H4 (cell line): Measurements from ENCODE around the gene EML5. TPM values are rescaled to one million over a fixed set of nuclear protein-coding genes. Genes with fewer than 3 reads are reported as not detected.
"Not testable (repeated sequence)": the region's sequence is repeated elsewhere in the genome, so short reads cannot be mapped to it uniquely, and the experiment has no call there.

Experiments used
- DNase-seq: peaks from one replicate; pipeline ENCODE4 v3.0.0-alpha.2; 2015; ENCODE audit warnings: low spot score
- total RNA-seq: library from RNA; depleted of rRNA; stranded (reverse); fragments of >200 nt; shearing (Covaris generic); gene quantifications from 2 replicates; pipeline ENCODE4 v1.2.3, GENCODE V29; 2014

The EML5 gene
- total RNA-seq, 1 experiment from 2014 or later: 0.43 TPM

DNA sequence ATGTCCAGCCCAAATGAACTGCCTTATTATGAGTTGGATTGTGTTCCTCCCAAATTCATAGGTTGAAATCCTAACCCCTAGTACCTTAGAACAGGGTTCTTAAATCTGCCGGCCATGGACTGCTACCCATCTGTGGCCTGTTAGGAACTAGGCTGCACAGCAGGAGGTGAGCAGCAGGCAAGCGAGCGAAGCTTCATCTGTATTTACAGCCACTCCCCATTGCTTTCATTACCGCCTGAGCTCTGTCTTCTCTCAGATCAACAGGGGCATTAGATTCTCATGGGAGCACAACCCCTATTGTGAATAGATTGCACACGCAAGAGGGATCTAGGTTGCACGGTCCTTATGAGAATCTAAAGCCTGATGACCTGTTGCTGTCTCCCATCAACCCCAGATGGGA, 9.8 kb upstream of the EML5 start:
- DNase-seq: no peak

DNA sequence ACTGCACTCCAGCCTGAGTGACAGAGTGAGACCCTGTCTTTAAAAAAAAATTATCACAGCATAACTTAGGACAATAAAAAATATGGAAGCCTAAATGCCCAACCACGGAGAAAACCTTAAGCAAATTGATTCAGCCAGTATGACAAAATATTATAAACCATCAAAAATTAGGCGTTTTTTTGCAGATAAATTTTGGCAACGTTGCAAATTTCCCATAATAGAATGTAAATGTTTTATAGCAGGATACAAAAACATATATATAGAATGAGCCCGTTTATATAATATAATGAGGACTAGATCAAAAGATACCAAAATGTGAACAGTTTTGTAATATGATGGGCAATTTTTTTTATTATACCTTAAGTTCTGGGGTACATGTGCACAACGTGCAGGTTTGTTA, 6.8 kb upstream of the EML5 start:
- no peak for DNase-seq

DNA sequence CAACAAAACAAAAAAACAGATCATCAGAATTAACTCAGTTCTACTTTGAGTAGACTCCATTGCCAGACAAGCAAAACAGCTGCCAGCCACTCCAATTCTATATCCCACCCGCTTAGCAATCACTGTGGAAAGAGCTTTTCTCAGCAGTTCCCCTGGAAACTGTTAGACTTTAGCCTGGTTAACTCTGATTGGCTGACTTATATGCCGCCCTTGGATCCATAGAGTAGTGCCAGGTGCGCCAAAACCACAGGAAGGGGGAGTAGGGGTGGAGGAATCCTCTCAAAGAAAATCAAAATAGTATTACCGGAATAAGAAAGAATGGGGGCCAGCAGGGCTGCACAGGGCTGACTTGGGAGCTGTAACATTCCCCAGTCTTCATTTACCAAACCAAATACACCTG, 5.4 kb upstream of the EML5 start:
- DNase-seq: no peak

DNA sequence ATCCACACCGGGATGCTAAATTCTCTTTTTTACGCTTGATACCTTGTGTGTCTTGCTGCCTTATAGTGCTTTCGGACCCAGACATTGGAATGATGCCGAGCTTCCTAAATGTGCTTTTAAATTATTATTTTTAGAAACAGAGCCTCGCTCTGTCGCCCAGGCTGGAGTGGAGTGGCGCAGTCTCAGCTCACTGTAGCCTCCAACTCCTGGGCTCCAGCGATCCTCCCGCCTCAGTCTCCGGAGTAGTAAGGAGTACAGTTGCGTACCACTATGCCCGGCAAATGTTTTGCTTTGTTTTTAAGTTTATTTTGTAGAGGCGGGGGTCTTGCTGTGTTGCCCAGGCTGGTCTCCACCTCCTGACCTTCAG, 489 bp upstream of the EML5 start:
- DNase-seq: no peak

DNA sequence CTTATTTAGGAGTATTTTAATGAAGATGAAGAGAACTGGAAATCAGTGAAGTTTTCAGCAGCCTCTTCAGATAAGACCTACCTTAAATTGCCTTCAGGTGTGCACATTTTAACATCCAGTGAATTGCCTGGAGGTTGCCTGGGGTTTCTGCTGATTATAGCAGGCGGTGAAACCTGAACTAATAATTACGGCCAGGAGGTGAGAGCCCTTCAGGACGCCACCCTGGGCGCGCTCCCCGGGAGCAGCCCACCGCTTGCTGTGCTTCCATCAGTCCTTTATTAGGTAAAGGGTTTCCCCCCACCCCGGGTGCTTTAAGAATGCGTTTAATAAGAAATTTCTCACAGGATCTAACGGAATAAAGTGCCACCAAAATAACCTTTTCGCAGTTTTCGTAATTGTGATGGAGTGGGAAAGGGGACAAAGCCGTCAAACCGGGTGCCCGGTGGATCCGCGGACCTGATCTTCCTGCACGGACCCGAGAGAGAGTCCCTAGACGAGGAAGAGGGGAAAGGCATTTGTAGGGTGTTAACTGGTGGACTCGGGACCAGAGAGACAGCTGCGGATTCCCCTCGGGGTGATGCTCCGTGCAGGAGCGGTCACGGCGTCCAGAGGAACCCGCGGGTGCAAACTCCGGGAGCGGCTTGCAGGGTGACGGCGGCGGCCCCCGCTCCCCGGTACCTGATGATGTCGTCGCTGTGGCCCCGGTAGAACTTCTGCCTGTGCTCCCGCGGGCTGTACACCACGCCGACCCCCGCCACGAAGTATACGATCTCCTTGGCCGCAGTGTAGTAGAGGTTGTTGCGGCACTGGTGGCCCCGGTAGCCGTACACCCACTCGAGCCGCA, 902 bp downstream of the EML5 start:
- DNase-seq: no peak

DNA sequence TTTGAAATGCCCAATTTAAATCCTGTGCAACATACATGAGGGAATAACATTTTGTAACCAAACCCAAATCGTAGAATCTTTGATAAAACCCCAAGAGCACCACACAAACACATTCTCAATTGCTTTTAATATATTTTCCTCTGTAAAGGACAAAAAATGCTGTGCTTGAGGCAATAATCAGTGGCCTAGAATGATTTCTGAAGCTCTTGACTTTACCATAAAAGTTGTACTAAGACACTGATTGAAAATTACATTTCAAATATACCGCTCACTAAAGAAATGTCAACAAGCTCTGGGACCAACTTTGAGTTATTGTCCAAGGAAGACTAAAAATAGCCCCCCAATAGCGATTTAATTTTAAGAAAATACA, 1.5 kb downstream of the EML5 start:
- no peak for DNase-seq

DNA sequence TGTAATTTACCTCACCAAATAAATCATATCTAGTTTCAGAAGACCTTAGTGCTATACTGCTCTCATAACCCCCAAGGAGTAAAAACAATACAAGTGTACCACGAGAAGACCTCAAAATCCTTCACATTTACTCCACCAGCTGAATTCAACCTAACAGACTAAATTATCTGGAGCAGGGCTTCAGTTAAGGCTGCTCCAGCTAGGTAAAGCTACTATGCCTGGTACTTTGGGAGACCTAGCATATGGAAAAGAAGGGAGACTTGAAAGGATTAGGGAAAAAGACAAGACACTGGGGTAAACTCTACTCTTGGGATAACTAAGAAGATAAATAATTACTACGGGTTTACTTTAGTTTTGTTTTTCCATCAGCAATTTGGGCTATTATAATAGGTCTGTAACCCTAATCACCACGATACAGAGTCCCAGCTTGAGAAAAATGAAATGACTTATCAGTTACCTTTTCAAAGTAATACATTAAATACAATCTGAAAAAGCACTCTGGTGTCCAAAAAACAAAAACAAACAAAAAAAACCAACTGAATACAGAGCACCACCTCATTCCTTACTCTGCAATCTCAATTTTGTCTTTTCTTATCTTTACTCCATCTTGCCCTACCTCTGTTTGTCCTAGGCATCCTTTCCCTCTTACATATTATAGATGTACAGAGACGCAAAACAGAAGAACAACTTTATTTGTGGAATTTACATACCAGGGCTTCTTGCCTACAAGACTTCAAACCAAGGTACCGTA, 2.1 kb downstream of the EML5 start:
- no peak for DNase-seq

DNA sequence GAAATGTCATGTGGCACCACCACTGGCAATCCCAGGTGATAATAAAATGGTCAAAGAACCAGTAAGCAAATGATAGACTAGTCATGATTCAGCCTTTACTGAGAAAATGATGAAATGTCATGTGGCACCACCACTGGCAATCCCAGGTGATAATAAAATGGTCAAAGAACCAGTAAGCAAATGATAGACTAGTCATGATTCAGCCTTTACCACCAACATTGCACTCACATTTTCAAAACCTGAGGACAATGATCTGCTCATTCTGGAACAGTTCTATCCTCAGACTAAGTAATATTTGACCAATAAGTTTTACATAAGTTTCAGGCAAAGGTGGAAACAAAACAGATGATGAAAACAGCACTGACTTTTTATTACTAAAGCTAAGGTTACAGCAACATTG, 3.2 kb downstream of the EML5 start:
- DNase-seq: not testable (repeated sequence)

DNA sequence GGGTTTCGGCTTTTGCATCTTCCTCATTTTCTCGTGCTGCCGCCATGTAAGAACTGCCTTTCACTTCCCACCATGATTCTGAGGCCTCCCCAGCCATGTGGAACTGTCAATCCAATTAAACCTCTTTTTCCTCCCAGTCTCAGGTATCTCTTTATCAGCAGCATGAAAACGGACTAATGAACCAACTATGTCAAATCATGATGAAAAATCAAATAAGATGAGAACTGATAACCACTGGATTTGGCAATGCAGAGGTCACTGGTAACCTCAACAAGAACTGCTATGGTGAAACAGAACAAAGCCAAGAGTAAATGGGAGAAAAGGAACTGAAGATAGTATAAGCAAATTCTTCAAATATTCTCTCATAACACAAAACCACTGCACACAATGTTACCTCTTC, 6.0 kb downstream of the EML5 start:
- DNase-seq: no peak

DNA sequence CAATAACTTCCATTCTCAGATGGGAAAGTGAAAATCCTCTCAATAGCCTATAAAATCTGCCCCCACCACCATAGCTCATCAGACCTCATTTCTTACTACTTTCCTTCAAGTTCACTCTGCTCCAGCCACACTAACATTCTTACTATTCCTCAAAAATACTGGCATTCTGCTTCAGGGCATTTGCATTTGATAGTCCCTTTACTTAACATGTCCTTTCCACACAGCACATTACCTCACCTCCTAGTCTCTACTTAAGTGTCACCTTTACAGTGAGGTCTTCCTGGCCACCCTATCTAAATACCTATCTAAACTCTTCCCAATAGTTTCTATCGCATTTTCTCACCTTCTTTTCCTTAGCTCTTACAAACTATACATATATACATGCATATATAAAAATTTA, 6.8 kb downstream of the EML5 start:
- no peak for DNase-seq

DNA sequence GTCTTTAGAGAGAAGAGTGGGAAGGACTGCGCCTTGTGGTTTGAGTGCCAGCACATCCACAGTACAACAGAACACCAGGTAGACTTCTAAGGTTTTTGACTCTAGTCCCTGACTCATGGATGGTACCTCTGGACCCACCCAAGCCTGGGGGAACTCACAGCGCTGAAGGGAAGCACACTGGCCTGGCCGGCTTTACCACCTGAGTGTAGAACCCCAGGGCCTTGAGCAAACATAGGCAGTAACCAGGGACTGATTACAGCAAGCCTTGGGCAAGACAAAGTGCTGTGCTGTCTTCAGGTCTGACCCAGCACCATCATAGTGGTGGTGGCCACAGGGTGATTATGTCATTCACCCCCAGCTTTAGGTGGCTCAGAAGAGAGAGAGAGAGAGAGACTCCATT, 17.2 kb downstream of the EML5 start:
- no peak for DNase-seq

DNA sequence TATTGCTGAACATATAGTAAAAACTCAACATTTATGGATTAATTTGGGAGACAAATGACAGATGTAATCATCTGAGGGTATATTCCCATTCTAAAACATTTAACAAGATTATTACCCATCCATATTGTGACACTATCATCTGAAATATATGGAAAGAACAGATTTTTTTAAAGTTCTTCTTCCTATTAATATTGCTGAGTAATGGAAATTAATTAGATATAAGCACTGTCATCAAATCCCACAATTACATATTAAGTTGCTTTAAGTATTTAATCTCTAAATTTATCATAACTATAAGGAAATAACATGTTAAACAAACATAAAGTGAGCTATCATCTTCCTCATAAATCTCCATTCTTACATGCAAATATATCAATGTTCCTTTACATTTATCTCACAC, 22.0 kb downstream of the EML5 start:
- DNase-seq: no peak

DNA sequence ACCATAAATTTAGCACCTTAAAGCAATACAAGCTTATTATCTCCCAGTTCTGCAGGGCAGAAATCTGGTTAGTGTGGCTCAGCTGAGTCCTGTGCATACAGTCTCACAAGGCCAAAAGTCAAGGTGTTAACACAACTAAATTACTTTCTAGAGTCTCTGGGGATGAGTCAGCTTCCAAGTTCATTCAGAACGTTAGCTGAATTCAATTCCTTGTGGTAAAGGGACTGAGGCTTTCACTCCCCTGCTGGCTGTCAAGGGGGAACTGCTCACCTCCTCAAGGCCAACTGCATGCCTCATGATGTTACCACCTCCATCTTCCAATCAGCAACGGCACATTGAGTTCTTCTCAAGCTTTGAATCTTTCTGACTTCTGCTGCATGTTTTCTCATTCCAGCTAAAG, 27.6 kb downstream of the EML5 start:
- peak; percentile 4 for DNase-seq

DNA sequence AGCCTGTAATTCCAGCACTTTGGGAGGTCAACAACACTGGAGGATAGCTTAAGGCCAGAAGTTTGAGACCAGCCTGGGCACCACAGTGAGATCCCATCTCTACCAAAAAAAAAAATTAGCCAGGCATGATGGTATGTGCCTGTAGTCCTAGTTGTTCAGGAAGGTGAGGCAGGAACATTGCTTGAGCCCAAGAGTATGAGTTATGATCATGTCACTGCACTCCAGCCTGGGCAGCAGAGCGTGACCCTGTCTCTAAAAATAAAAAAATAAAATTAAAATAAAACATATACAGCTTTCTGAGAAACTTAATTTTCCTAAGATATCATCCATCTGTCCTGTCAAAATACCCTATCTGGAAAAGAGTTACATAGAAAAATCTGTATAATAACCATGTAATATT, 38.9 kb downstream of the EML5 start:
- DNase-seq: no peak

DNA sequence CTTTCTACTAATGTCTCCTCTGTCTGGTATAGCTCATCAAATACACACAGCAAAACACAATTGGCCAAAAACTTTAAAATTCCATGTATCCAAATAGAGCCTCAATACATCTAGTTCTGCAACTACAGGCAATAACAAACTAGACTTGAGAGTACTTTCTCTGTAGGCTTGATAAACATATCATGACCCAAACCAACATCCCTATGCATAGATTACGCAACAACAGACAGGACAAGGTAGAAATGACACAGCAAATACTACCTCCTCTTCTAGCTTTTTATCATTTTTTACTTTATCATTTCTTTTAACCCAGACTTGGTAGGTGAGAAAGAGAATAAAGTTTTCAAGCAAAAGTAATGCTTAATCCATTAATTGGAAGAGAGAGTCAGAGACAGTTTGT, 41.8 kb downstream of the EML5 start:
- DNase-seq: no peak

DNA sequence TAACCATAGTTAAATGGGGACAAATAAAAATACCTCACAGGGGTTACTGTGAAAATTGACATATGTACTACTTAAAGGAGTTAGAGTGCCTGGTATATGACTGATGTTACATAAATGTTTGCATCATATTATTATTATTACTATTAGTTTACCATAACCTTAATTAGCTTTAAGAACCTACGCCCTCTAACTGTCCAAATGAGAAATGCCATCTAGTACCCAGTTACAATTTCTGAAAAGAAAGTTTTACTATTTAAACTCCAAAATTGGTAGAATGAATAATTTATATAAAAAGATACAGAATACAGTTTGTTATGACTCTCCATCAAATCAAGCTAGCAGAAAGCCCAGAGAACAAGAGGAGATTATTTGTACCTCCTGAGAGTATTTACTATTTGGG, 42.3 kb downstream of the EML5 start:
- DNase-seq: no peak

DNA sequence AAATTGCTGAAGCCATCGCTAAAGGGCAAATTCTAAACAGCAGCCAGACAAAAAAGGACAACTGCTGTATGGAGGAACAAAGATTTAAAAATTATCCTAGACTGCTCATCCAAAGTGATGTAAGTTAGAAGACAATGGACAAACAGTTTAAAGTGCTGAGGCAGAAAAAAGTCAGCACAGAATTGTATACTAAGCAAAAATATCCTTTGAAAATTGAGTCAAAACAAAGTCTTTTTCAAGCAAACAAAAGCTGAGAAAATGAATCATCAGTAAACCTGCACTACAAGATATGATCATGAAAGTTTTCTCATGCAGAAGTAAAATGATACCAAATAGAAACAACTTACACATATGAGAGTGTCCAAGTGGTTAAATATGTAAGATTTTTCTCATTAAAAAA, 43.6 kb downstream of the EML5 start:
- no peak for DNase-seq

DNA sequence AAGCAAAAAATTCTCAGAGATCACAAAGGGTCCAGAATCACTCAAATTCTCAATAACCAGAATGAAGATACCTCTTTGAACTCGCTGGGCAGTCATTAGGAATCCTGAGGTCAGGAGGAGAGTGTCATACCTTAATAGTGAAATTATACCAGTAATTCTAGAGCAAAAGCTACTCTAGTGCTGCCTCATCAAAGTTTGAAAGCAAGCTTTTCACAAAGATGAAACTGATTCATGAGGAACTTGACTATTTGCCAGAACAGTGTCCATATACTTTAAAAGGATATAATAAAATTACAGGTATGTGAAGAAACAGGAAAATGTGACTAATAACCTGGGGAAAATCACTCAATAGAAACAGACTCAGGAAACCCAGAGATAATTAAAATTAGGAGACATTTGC, 44.5 kb downstream of the EML5 start:
- no peak for DNase-seq

DNA sequence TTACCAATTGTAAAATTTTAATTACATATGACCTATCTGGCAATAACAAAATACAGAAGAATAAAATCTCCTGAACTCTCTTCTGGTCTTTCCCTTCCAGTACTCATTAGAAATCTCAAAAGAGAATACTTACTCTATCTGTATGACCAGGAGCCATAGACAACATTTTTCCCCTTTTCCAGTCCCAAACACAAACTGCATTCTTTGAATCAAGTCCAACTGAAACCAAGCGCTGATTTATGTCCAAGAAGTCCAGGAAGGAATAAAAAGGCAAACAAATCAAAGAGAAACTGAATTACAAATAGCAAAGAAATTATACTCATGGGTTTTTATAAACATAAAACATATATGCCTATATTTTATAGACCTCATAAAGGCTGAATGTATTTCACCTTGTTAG, 46.7 kb downstream of the EML5 start:
- DNase-seq: no peak

DNA sequence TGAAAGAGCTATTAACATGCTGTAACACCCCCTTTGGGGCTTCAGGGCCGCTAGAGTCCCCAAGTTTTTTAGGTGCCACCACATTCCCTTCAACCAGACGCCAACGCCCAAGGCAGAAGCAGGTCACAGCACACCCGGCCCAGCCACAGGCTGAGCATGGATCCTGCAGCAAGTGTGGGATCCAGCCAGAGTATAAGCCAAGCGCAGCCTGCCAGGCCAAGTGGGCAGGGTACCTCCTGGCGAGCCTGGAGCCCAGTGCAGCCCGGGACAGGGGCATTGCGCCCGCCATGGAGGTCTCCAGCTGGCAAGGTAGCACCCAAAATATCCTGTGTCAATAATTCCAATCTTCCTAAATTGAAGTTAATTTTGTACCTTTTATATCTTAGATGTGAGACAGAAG, 55.5 kb downstream of the EML5 start:
- DNase-seq: no peak

DNA sequence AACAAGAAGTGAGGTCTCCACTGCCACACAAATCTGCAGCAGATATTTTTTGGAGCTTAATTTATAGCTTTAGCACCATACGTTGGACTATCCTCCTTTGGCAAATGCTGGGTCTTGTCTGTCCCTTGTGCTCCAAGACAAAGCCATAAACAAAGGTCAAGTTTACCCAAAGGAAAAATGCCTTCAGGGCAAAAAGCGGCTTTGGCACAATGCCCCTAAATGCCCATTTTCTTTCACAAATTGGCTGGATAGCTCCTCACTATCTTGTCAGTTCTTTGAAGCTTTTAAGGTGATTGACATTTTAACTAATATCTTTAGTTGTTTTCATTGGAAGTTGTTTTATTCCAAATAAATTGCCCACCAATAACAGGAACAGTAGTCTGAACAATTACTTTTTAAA, 59.6 kb downstream of the EML5 start:
- no peak for DNase-seq

DNA sequence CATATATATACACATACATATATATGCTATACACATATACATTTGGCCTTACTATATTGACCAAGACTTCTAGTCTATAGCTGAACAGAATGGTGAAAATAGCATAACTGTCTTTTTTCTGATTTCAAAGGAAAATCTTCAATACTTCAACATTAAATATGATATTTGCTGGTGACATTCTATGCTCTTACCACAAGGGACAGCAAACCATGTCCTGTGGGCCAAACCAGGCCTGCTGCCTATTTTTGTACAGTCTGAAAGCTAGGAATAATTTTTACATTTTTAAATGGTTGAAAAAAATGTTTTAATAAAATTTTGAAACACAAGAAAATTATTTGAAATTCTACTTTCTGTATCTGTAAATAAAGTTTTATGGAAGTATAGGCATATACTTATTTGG, 63.6 kb downstream of the EML5 start:
- no peak for DNase-seq

DNA sequence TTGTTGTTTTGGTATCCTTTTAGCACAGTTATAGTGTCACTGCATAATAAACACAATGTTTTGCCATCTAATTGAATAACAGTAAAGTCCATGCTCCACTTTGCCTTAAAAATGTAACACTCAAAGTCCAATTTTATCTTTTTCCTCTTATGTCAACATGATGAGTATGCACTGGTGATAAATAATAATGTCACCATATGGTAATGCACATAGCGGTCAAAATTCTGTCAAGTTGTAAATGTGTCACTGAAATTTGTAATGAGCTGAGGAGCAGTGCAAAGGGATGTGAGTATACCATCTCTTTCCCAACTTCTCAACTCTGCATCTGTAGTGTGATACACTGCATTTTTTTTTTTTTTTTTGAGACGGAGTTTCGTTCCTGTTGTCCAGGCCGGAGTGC, 65.7 kb downstream of the EML5 start:
- DNase-seq: no peak

DNA sequence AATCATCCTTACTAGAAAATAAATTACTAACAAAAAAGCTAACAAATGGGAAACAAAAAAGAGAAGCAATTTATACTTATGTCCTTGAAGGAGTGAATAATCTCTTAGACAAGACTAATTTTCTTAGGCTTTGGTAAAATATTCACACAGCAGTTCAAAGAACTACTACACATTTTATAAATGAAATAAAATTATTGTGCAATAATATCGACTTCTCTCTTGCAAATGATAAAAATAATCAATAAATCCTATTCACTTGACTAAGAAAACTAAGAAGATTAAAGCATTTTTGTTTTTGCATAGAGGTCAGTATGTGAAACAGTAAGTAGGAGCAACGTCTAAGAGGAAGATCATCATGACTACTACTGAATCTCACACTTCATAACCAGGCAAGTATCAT, 82.0 kb downstream of the EML5 start:
- DNase-seq: no peak
